OCI-LY7 (cell line): Measurements from ENCODE around the gene EPHA1. TPM values are rescaled to one million over a fixed set of nuclear protein-coding genes. Genes with fewer than 3 reads are reported as not detected.
A peak's percentile ranks its signal among the peaks of the same experiment; 100 is the strongest.

Experiments
- BruUV-seq: library from RNA; stranded (reverse); fragments of 400-500 nt; replicated peaks from 2 replicates; lab custom pipeline; 2021; lab: Mats Ljungman, UMichigan
- CTCF ChIA-PET: fragments of 300-600 bp; sonication (Branson Sonifier 250); formaldehyde crosslinking; loops from one replicate; lab custom pipeline; 2022; ENCODE audit warnings: antibody characterized with exemption; ENCODE audit not compliant: unreplicated experiment; lab: Charles Lee
- POLR2A ChIA-PET: fragments of 300-600 bp; sonication (Branson Sonifier 250); formaldehyde crosslinking; loops from one replicate; lab custom pipeline; 2022; ENCODE audit warnings: antibody characterized with exemption; lab: Charles Lee
- DNase-seq: peaks from one replicate; pipeline ENCODE4 v3.0.0-alpha.2; 2015; ENCODE audit warnings: low spot score
- H2AFZ ChIP-seq: fragments of 200-600 bp; sonication (generic), shearing (Covaris generic); 2 replicates; pipeline ENCODE4 v1.6.1; 2014; ENCODE audit warnings: mild to moderate bottlenecking, antibody characterized with exemption, low read length, moderate library complexity
- H3K27ac ChIP-seq: fragments of 200-600 bp; sonication (generic); 2 replicates; pipeline ENCODE4 v1.5.1; 2014; ENCODE audit warnings: mixed run types, low read depth, mild to moderate bottlenecking, moderate library complexity, low read length, inconsistent platforms; ENCODE audit not compliant: poor library complexity, severe bottlenecking
- H3K36me3 ChIP-seq: fragments of 200-600 bp; sonication (generic); 2 replicates; pipeline ENCODE4 v1.6.1; 2014; ENCODE audit warnings: mild to moderate bottlenecking, antibody characterized with exemption, low read length, moderate library complexity, mixed read lengths; ENCODE audit not compliant: insufficient read depth
- H3K4me1 ChIP-seq: fragments of 200-600 bp; sonication (generic); 2 replicates; pipeline ENCODE4 v1.5.1; 2014; ENCODE audit warnings: mild to moderate bottlenecking, low read length; ENCODE audit not compliant: insufficient read depth, poor library complexity, severe bottlenecking
- H3K4me2 ChIP-seq: fragments of 200-600 bp; sonication (generic); 2 replicates; pipeline ENCODE4 v1.6.1; 2014; ENCODE audit warnings: mild to moderate bottlenecking, low read length
- H3K4me3 ChIP-seq: fragments of 200-600 bp; sonication (generic); 2 replicates; pipeline ENCODE4 v1.5.1; 2014; ENCODE audit warnings: mild to moderate bottlenecking, low read depth, low read length; ENCODE audit not compliant: poor library complexity, severe bottlenecking
- H3K79me2 ChIP-seq: fragments of 200-600 bp; sonication (generic); 2 replicates; pipeline ENCODE4 v1.6.1; 2016; ENCODE audit warnings: low read depth, mild to moderate bottlenecking, low read length, moderate library complexity, mixed read lengths; ENCODE audit not compliant: insufficient read depth
- H3K9me2 ChIP-seq: fragments of 200-600 bp; sonication (generic); 2 replicates; pipeline ENCODE4 v1.6.1; 2016; ENCODE audit warnings: mild to moderate bottlenecking, low read length, mixed read lengths; ENCODE audit not compliant: insufficient read depth
- H3K9me3 ChIP-seq: fragments of 200-600 bp; sonication (generic); 2 replicates; pipeline ENCODE4 v1.6.1; 2014; ENCODE audit warnings: mild to moderate bottlenecking, mixed run types, low read length, mixed read lengths
- H4K20me1 ChIP-seq: fragments of 200-600 bp; sonication (generic); 2 replicates; pipeline ENCODE4 v1.6.1; 2014; ENCODE audit warnings: mild to moderate bottlenecking, antibody characterized with exemption, low read length, moderate library complexity, mixed read lengths; ENCODE audit not compliant: insufficient read depth
- EZH2phosphoT487 ChIP-seq: fragments of 200-600 bp; sonication (generic); IDR thresholded peaks from 2 replicates; pipeline ENCODE4 v1.6.1; 2018; ENCODE audit warnings: low read depth, borderline replicate concordance, mild to moderate bottlenecking, mixed run types, antibody characterized with exemption, low read length, moderate library complexity, mixed read lengths
- intact Hi-C: fragments of 100-400 bp; cut with micrococcal nuclease; formaldehyde crosslinking; loops from one replicate; pipeline ENCODE4 v1.10.0; 2022; ENCODE audit not compliant: unreplicated experiment
- total RNA-seq, 2 experiments: library from RNA; depleted of rRNA in 1 of 2; stranded (reverse); fragments of >200 nt in 1 of 2; shearing (Covaris generic) in 1 of 2; gene quantifications; 2 replicates each; pipeline ENCODE4 v1.2.3, GENCODE V29; 2014 to 2022
- TF ChIP-seq, protein P1 (sequence below): fragments of 200-600 bp; sonication (generic); conservative IDR thresholded peaks from 2 replicates; pipeline ENCODE4 v1.5.1; 2014; ENCODE audit warnings: mild to moderate bottlenecking, antibody characterized with exemption, low read length, moderate library complexity, mixed read lengths

The EPHA1 gene
- total RNA-seq, 2 experiments from 2014 or later, result not detected

DNA sequence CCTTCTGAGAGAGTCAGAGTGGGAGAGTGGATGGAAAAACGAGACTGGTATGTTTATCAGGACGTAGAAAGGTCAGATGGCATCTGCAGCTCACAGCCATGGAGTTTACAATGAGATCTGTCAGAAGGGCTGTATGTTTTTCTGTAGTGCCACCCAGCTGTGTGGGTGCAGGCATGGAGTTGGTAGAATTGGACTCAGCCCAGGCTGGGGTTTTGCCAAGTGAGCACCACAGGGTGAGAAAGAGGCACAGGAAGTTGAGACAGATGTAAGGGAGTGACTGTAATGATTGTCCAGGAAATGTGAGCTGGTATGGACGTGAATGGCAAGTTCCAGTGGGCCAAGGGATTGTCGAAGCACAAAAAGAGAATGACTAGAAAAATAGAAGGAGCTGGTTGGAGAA lies 36.6 kb downstream of the EPHA1 start:
- no peak overlapping the region for H3K4me3 ChIP-seq
- TF ChIP-seq EZH2phosphoT487, result no peak
- TF ChIP-seq, protein P1, sequence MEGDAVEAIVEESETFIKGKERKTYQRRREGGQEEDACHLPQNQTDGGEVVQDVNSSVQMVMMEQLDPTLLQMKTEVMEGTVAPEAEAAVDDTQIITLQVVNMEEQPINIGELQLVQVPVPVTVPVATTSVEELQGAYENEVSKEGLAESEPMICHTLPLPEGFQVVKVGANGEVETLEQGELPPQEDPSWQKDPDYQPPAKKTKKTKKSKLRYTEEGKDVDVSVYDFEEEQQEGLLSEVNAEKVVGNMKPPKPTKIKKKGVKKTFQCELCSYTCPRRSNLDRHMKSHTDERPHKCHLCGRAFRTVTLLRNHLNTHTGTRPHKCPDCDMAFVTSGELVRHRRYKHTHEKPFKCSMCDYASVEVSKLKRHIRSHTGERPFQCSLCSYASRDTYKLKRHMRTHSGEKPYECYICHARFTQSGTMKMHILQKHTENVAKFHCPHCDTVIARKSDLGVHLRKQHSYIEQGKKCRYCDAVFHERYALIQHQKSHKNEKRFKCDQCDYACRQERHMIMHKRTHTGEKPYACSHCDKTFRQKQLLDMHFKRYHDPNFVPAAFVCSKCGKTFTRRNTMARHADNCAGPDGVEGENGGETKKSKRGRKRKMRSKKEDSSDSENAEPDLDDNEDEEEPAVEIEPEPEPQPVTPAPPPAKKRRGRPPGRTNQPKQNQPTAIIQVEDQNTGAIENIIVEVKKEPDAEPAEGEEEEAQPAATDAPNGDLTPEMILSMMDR, result no peak
- no peaks in the 10 kb centered on the region for H4K20me1 ChIP-seq
- H3K79me2 ChIP-seq, result no peaks in the 10 kb centered on the region
- H3K4me2 ChIP-seq, result no peak overlapping the region
- no peaks in the 10 kb centered on the region for H3K9me3 ChIP-seq
- H3K4me1 ChIP-seq, result peaks cover 13% of the 10 kb centered on the region
- peak; percentile 7 for DNase-seq
- POLR2A ChIA-PET, result no interaction called here
- BruUV-seq, result no TSS peak
- no peaks in the 10 kb centered on the region for H3K36me3 ChIP-seq
- CTCF ChIA-PET, result no interaction called here
- H3K27ac ChIP-seq, result no peak overlapping the region
- H2AFZ ChIP-seq, result no peak overlapping the region
- H3K9me2 ChIP-seq, result no peaks in the 10 kb centered on the region
- intact Hi-C loops, result no loop called here

DNA sequence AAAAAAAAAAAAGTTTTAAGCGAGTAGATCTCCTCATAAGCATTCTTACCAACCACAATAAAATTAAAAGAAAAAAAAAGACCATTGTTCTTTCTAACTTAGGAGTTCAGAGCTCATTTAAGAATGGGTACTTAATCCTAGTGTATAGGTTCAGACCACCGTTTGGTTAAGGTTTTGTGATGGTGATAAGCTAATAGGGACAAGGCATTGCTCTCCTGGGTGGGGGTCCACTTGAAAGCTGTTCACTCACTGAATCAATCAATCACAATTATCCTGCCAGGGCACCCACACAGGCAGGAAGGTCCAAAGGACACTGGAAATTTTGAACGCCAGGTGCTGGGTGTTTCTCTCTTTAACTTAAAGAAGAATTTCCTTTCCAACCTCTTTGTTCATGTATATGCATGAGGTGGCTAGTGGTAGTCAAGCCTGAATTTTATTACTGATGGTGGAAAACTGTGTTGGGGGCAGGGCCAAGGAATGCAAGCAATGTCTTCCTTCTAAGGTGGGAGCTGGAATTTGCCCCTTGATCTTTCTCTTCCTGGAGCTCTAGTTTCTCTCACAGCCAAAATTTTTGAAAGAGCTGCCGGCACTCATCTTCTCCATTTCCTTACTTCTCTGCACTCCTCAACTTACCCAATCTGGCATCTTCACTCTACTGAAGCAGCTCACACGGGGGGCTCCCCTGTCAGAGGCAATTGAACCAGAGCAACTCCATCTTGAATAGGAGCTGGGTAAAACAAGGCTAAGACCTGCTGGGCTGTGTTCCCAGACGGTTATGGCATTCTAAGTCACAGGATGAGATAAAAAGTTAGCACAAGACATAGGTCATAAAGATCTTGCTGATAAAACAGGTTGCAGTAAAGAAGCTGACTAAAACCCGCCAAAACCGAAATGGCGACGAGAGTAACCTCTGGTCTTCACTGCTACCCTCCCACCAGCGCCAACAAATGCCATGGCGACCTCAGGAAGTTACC lies 38.7 kb downstream of the EPHA1 start:
- no TSS peak for BruUV-seq
- no peak for TF ChIP-seq EZH2phosphoT487
- TF ChIP-seq, protein P1, result no peak
- DNase-seq, result no peak
- Histone ChIP-seq H3K27ac (no peak overlapping the region), H3K9me3 (no peaks in the 10 kb centered on the region), H4K20me1 (no peaks in the 10 kb centered on the region), H3K4me1 (peaks cover 4% of the 10 kb centered on the region), H3K79me2 (no peaks in the 10 kb centered on the region), H2AFZ (no peak overlapping the region), H3K9me2 (no peaks in the 10 kb centered on the region), H3K4me2 (no peak overlapping the region), H3K4me3 (no peak overlapping the region), H3K36me3 (no peaks in the 10 kb centered on the region)
- ChIA-PET CTCF (no interaction called here), POLR2A (interaction anchor here (0.7 to 1.4 kb wide), 2 partner anchors 50 to 445 kb away, joined by 3 to 5 read pairs; no protein-coding TSS in a partner anchor)
- intact Hi-C loops, result no loop called here

DNA sequence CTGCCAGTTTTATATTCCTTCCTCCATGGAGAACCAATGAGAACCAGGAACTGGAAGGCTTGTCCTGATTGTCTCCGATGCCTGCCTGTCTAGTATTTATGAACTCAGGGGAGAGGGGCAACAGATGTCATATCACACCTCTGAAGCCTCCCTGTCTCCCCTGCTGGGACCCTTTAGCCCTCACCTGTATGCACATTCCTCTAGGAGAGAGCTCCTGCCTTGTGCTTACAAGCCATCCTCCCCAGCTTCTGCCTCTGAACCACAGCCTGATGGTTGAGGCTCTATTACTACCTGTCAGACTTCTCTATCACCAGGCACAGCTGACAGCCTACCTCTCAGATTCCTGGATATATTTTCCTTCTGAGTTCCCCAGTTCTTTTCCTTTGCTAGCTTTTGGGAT lies 40.3 kb downstream of the EPHA1 start:
- H3K36me3 ChIP-seq, result no peaks in the 10 kb centered on the region
- BruUV-seq, result no TSS peak

More for the DNA sequence above, 40.3 kb downstream of the EPHA1 start:
- Histone ChIP-seq H3K9me2 (no peaks in the 10 kb centered on the region), H3K4me1 (no peaks in the 10 kb centered on the region), H3K27ac (no peak overlapping the region), H4K20me1 (no peaks in the 10 kb centered on the region), H3K4me3 (no peak overlapping the region), H3K4me2 (no peak overlapping the region), H2AFZ (no peak overlapping the region), H3K9me3 (no peaks in the 10 kb centered on the region), H3K79me2 (no peaks in the 10 kb centered on the region)
- CTCF ChIA-PET, result no interaction called here
- TF ChIP-seq, protein P1, result no peak
- TF ChIP-seq EZH2phosphoT487, result no peak
- intact Hi-C loops, result no loop called here
- POLR2A ChIA-PET, result interaction anchor here (0.6 kb wide), 1 partner anchor 72 kb away, joined by 4 read pairs; no protein-coding TSS in a partner anchor
- no peak for DNase-seq
